Body of pancreas (tissue), 4 donors: ENCODE data around the gene KIAA1328.

Source experiments
- POLR2A ChIP-seq, 3 donors: fragments of 450-650 bp; IDR thresholded peaks; one replicate each; pipeline ENCODE4 v1.6.1; 2016; ENCODE audit warnings: antibody characterized with exemption in 3 of 3, mild to moderate bottlenecking in 2 of 3
- TF ChIP-seq, protein P1 (sequence below), 7 experiments: fragments of 450-650 bp in 4 of 7; fragments of 200-600 bp in 3 of 7; sonication (generic) in 3 of 7; IDR thresholded peaks; one replicate each; pipeline ENCODE4 v1.5.1; 2016 to 2019; ENCODE audit warnings: antibody characterized with exemption in 7 of 7

GRCh38 chr18:37139876-37140275 lies 310.9 kb downstream of the KIAA1328 start:
- no peak for TF ChIP-seq POLR2A (IDR thresholded peaks at IDR 0.05)
- TF ChIP-seq, protein P1, sequence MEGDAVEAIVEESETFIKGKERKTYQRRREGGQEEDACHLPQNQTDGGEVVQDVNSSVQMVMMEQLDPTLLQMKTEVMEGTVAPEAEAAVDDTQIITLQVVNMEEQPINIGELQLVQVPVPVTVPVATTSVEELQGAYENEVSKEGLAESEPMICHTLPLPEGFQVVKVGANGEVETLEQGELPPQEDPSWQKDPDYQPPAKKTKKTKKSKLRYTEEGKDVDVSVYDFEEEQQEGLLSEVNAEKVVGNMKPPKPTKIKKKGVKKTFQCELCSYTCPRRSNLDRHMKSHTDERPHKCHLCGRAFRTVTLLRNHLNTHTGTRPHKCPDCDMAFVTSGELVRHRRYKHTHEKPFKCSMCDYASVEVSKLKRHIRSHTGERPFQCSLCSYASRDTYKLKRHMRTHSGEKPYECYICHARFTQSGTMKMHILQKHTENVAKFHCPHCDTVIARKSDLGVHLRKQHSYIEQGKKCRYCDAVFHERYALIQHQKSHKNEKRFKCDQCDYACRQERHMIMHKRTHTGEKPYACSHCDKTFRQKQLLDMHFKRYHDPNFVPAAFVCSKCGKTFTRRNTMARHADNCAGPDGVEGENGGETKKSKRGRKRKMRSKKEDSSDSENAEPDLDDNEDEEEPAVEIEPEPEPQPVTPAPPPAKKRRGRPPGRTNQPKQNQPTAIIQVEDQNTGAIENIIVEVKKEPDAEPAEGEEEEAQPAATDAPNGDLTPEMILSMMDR (IDR thresholded peaks at IDR 0.05), result no peak
